Activated CD4-positive, alpha-beta T cell treated with anti-CD3 and anti-CD28 coated beads, Interleukin-2, Interleukin-6, amounts not matched to agents 100 ng/mL and 50 ng/mL, durations not matched to agents 16 hours and 8 hours (primary cell): Measurements from ENCODE around the gene GAK.
A peak's percentile ranks its signal among the peaks of the same experiment; 100 is the strongest.
"Not testable (repeated sequence)": the region's sequence is repeated elsewhere in the genome, so short reads cannot be mapped to it uniquely, and the experiment has no call there.

Experiments used
- DNase-seq: peaks from one replicate; pipeline ENCODE4 v3.0.0-alpha.2; 2020

The GAK gene

GRCh38 chr4:931960-932712 is at the start of gene GAK, which contains the start of gene TMEM175:
TSS of gene GAK (minus strand) at chr4:932316. CDS start at chr4:932187, 129 bp downstream.
TSS of gene TMEM175 (plus strand) at chr4:932460. CDS start at chr4:947740, 15,280 bp downstream.
- peak; percentile 98 for DNase-seq

- no peak for DNase-seq
Observed at GRCh38 chr4:978957-979701, 47.0 kb upstream of the GAK start.

GRCh38 chr4:976016-976415 is 43.9 kb upstream of the GAK start:
- DNase-seq: not testable (repeated sequence)

- no peak for DNase-seq
Observed at GRCh38 chr4:974668-975067, 42.6 kb upstream of the GAK start.

- peak; percentile 91 for DNase-seq
Observed at GRCh38 chr4:973431-974397, 41.6 kb upstream of the GAK start, which contains the start of gene DGKQ. TSS of gene DGKQ (minus strand) at chr4:973569. CDS start at chr4:973482, 87 bp downstream.

GRCh38 chr4:972651-973424 is 40.7 kb upstream of the GAK start:
- peak; percentile 51 for DNase-seq

GRCh38 chr4:971666-972500 is 39.8 kb upstream of the GAK start:
- no peak for DNase-seq

- no peak for DNase-seq
Observed at GRCh38 chr4:970854-971520, 38.9 kb upstream of the GAK start.

GRCh38 chr4:970046-970745 is 38.1 kb upstream of the GAK start:
- no peak for DNase-seq

GRCh38 chr4:968621-969394 is 36.7 kb upstream of the GAK start:
- no peak for DNase-seq

GRCh38 chr4:968221-968620 is 36.1 kb upstream of the GAK start:
- DNase-seq: no peak

GRCh38 chr4:967113-968104 is 35.3 kb upstream of the GAK start:
- no peak for DNase-seq

GRCh38 chr4:966266-967112 is 34.4 kb upstream of the GAK start:
- DNase-seq: no peak

GRCh38 chr4:965766-966134 is 33.6 kb upstream of the GAK start:
- no peak for DNase-seq

GRCh38 chr4:965048-965765 is 33.1 kb upstream of the GAK start:
- no peak for DNase-seq
